Measurements from ENCODE around the gene RFX6.

RFX6 gene

DNA sequence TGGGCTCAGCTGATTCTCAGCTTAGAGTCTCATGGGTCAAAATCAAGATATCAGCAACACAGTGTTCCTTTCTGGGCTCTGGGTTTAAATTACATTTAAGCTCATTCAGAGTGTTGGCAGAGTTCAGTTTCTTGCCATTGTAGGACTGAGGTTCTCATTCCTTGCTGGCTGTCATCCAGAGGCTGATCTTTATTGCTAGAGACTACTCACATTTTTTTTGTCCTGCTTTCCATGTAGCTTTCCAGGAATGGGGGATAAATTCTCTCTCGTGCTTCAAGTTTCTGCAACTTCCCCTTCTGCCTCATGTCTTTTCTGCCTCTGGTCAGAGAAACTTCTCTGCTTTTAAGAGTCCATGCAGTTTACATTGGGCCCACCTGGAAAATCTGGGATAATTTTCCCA, 86.9 kb downstream of the RFX6 start:
- intact Hi-C loops (cut with DNase I) = no loop called here
- DNase-seq = no peak

GRCh38 chr6:116966675-116967576, 89.9 kb downstream of the RFX6 start:
- intact Hi-C loops (cut with DNase I) = no loop called here
- DNase-seq = no peak

DNA sequence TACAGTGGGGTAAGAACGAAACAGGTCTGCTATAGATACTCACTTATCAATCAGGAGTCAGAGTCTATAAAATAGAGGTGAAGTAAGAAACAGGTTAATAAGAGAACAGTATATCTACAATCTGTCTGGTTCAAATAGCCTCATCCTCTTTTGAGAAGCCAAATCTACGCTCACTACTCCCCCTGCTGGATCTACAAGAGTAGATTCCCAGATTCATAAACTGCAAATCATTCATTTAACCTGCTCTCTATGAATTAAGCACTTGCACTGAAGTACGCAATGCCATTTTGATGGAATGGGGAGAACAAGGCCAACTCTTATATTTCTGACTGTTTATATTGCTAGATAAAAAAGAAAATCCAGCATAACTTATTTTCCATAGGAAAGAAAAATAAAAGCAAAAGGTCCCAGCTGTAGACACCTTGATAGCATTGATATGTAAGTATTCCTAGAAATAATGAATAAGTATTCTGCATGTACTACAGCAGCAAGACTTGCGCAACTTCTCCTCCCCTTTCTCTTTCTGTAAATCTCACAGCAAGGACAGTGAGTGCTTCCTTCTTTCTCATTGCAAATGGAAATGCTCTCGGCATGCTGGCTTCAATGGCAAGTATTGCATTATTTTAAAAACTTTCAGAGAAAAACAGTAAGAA, 92.3 kb downstream of the RFX6 start:
- intact Hi-C loops (cut with DNase I) = no loop called here
- DNase-seq = peak in 20 of 42 donors; percentile 5 to 63 (median 30)

DNA sequence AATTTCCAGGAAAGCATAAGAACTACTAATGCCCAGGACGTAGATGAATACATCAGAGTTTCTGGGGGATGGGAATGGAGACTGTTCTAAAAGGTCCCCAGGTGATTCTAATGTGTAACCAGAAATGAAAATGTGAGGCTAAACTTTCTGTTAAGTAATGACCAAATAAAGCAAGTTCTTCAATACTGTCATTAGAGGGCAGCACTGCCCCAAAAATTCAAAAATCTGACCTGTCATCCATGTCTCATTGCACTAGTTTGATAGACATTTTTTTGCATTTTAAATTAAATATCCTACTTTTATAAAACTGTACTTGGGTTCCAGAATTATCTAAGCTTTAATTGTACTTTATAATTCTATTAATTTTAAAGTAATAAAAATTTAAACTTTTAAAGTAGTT, 94.9 kb downstream of the RFX6 start:
- intact Hi-C loops (cut with DNase I) = no loop called here
- peak in 22 of 42 donors; percentile 4 to 63 (median 30) for DNase-seq

DNA sequence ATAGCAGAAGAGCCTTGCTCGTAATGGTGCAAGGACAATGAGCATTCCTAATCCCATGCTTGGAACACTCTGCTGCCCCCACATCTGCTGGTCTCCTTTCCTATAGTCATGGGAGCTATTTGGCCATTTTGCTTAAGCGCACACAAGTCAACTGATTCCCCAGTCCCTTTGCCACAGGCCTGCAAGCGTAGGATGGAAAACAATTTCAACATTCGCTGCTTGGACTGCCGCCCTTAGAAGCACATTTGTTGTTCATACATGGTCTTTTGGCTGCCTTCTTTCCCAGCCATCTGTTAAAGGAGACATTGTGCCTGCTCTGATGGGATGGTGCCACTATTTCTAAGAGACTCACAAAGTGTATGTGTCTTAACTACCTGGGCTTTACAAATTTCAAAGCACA, 96.9 kb downstream of the RFX6 start:
- intact Hi-C loops (cut with DNase I) = no loop called here
- DNase-seq = no peak

DNA sequence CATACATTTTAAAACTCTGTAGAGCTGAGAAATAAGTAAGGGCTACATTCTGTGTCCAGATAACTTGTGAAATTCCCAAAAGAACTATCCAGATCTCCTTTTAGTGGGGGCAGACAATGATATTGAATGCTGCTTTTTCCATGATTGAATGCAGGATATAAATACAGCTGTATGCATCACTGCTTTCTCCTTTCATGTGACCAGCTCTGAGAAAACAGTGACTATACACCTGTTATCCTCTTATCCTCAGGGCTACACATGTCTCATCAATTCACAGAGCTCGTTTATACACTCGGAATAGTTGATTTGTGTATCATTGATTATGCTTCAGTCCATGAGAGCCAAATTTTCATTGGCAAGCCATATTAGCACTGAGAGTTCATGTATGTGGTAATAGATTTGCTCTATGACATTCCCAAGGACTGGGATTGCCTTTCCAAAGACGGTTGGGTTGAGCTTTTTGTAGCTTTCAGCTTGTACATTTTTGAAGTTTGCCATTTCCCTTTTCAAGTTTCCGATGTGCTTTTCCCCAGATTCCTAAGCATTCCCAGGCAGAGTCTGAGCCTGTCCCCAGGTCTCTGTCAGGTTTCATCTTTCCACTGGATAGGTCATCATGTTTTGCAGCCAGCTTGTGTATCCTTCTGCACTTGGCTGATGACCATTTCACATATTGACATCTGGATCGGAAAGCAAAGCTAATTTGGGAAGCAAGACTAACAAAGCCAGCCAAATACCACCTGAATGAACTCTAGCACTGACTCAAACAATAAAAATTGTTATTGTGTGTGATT, 97.7 kb downstream of the RFX6 start:
- no peak for DNase-seq
- intact Hi-C loops (cut with DNase I) = no loop called here

- DNase-seq = no peak
- intact Hi-C loops (cut with DNase I) = no loop called here
Measured at GRCh38 chr6:116975600-116975999, 98.6 kb downstream of the RFX6 start.

GRCh38 chr6:116979560-116979959, 102.5 kb downstream of the RFX6 start:
- no peak for DNase-seq
- intact Hi-C loops (cut with DNase I) = no loop called here
